ENCODE data around the gene HDAC9.

Gene HDAC9

GRCh38 chr7:19020062-19020461, 524.5 kb downstream of the HDAC9 start:
- H3K56ac ChIP-seq (ENCODE audit: low read length) = no peak overlapping the region
- H3K9ac ChIP-seq (ENCODE audit: low read length) = no peak overlapping the region
- no peak overlapping the region for H2BK5ac ChIP-seq (ENCODE audit: low read length)
- H3K23ac ChIP-seq (ENCODE audit: low read length) = no peak overlapping the region
- H3K36me3 ChIP-seq (ENCODE audit: control insufficient read depth, insufficient read depth, low read length) = no peaks in the 10 kb centered on the region
- no peak overlapping the region for H3K4me2 ChIP-seq (ENCODE audit: low read length)
- H3K79me2 ChIP-seq (ENCODE audit: control insufficient read depth, insufficient read depth, low read length) = no peaks in the 10 kb centered on the region
- H3K27ac ChIP-seq (ENCODE audit: low read depth, low read length) = no peak overlapping the region
- peaks cover 1% of the 10 kb centered on the region for H3K4me1 ChIP-seq (ENCODE audit: control insufficient read depth, low read depth, low read length)
- WGBS (ENCODE audit: extremely low coverage, insufficient coverage, low lambda C conversion rate) = no CpG with 5 or more reads among the region's 2 CpGs
- H3K27me3 ChIP-seq (ENCODE audit: insufficient read depth, low read length, poor library complexity) = no peaks in the 10 kb centered on the region
- no peak overlapping the region for H2AK5ac ChIP-seq (ENCODE audit: low read length)
- no peak overlapping the region for H4K8ac ChIP-seq (ENCODE audit: low read depth, low read length)
- H4K5ac ChIP-seq (ENCODE audit: low read length) = no peak overlapping the region
- H3K79me1 ChIP-seq (ENCODE audit: low read length) = no peaks in the 10 kb centered on the region
- no peak for DNase-seq
- H3K4ac ChIP-seq (ENCODE audit: low read depth, low read length) = no peak overlapping the region
- no peak overlapping the region for H3K18ac ChIP-seq (ENCODE audit: low read length)
- H2BK120ac ChIP-seq (ENCODE audit: low read depth, low read length) = no peak overlapping the region
- no peak overlapping the region for H2BK15ac ChIP-seq (replicated peaks; ENCODE audit: low read depth)
- H3K4me3 ChIP-seq (ENCODE audit: low read length) = no peak overlapping the region

- Histone ChIP-seq H2BK5ac (ENCODE audit: low read length) (no peak overlapping the region), H3K56ac (ENCODE audit: low read length) (no peak overlapping the region), H3K79me2 (ENCODE audit: control insufficient read depth, insufficient read depth, low read length) (no peaks in the 10 kb centered on the region), H2BK120ac (ENCODE audit: low read depth, low read length) (no peak overlapping the region), H3K79me1 (ENCODE audit: low read length) (no peaks in the 10 kb centered on the region), H4K5ac (ENCODE audit: low read length) (no peak overlapping the region), H3K4ac (ENCODE audit: low read depth, low read length) (no peak overlapping the region), H3K27me3 (ENCODE audit: insufficient read depth, low read length, poor library complexity) (no peaks in the 10 kb centered on the region), H3K4me2 (ENCODE audit: low read length) (no peak overlapping the region), H3K18ac (ENCODE audit: low read length) (no peak overlapping the region), H4K8ac (ENCODE audit: low read depth, low read length) (no peak overlapping the region), H2AK5ac (ENCODE audit: low read length) (no peak overlapping the region), H3K23ac (ENCODE audit: low read length) (no peak overlapping the region), H3K9ac (ENCODE audit: low read length) (no peak overlapping the region), H3K27ac (ENCODE audit: low read depth, low read length) (no peak overlapping the region), H3K36me3 (ENCODE audit: control insufficient read depth, insufficient read depth, low read length) (no peaks in the 10 kb centered on the region), H2BK15ac (replicated peaks; ENCODE audit: low read depth) (no peak overlapping the region), H3K4me1 (ENCODE audit: control insufficient read depth, low read depth, low read length) (peaks cover 1% of the 10 kb centered on the region), H3K4me3 (ENCODE audit: low read length) (no peak overlapping the region)
- no peak for DNase-seq
- no CpG with 5 or more reads among the region's 2 CpGs for WGBS (ENCODE audit: extremely low coverage, insufficient coverage, low lambda C conversion rate)
Observed at GRCh38 chr7:19020711-19021110, 525.2 kb downstream of the HDAC9 start.

- no peak overlapping the region for H2AK5ac ChIP-seq (ENCODE audit: low read length)
- no CpG with 5 or more reads among the region's 3 CpGs for WGBS (ENCODE audit: extremely low coverage, insufficient coverage, low lambda C conversion rate)
Observed at GRCh38 chr7:19023477-19023876, 527.9 kb downstream of the HDAC9 start.

GRCh38 chr7:19024261-19024660, 528.7 kb downstream of the HDAC9 start:
- Histone ChIP-seq H2BK120ac (ENCODE audit: low read depth, low read length) (no peak overlapping the region), H3K9ac (ENCODE audit: low read length) (no peak overlapping the region), H3K27ac (ENCODE audit: low read depth, low read length) (no peak overlapping the region), H3K4me3 (ENCODE audit: low read length) (no peak overlapping the region), H3K4me1 (ENCODE audit: control insufficient read depth, low read depth, low read length) (peaks cover 1% of the 10 kb centered on the region), H3K36me3 (ENCODE audit: control insufficient read depth, insufficient read depth, low read length) (no peaks in the 10 kb centered on the region), H3K79me1 (ENCODE audit: low read length) (no peaks in the 10 kb centered on the region), H3K27me3 (ENCODE audit: insufficient read depth, low read length, poor library complexity) (no peaks in the 10 kb centered on the region), H3K4me2 (ENCODE audit: low read length) (no peak overlapping the region), H3K23ac (ENCODE audit: low read length) (no peak overlapping the region), H2BK15ac (replicated peaks; ENCODE audit: low read depth) (no peak overlapping the region), H3K4ac (ENCODE audit: low read depth, low read length) (no peak overlapping the region), H3K18ac (ENCODE audit: low read length) (no peak overlapping the region), H3K79me2 (ENCODE audit: control insufficient read depth, insufficient read depth, low read length) (no peaks in the 10 kb centered on the region), H4K5ac (ENCODE audit: low read length) (no peak overlapping the region), H2AK5ac (ENCODE audit: low read length) (no peak overlapping the region), H2BK5ac (ENCODE audit: low read length) (no peak overlapping the region), H3K56ac (ENCODE audit: low read length) (no peak overlapping the region), H4K8ac (ENCODE audit: low read depth, low read length) (no peak overlapping the region)
- DNase-seq = no peak
- no CpG with 5 or more reads among the region's 4 CpGs for WGBS (ENCODE audit: extremely low coverage, insufficient coverage, low lambda C conversion rate)

More at GRCh38 chr7:19023477-19023876, 527.9 kb downstream of the HDAC9 start:
- peaks cover 1% of the 10 kb centered on the region for H3K4me1 ChIP-seq (ENCODE audit: control insufficient read depth, low read depth, low read length)
- H3K27me3 ChIP-seq (ENCODE audit: insufficient read depth, low read length, poor library complexity) = no peaks in the 10 kb centered on the region
- H2BK5ac ChIP-seq (ENCODE audit: low read length) = no peak overlapping the region
- no peak overlapping the region for H3K4me2 ChIP-seq (ENCODE audit: low read length)
- no peak overlapping the region for H3K27ac ChIP-seq (ENCODE audit: low read depth, low read length)
- peak; percentile 54 for DNase-seq
- no peak overlapping the region for H4K8ac ChIP-seq (ENCODE audit: low read depth, low read length)
- no peak overlapping the region for H3K18ac ChIP-seq (ENCODE audit: low read length)
- H3K4me3 ChIP-seq (ENCODE audit: low read length) = no peak overlapping the region
- no peaks in the 10 kb centered on the region for H3K79me2 ChIP-seq (ENCODE audit: control insufficient read depth, insufficient read depth, low read length)
- H3K23ac ChIP-seq (ENCODE audit: low read length) = no peak overlapping the region
- no peaks in the 10 kb centered on the region for H3K36me3 ChIP-seq (ENCODE audit: control insufficient read depth, insufficient read depth, low read length)
- no peak overlapping the region for H2BK120ac ChIP-seq (ENCODE audit: low read depth, low read length)
- no peak overlapping the region for H3K9ac ChIP-seq (ENCODE audit: low read length)
- H4K5ac ChIP-seq (ENCODE audit: low read length) = no peak overlapping the region
- no peak overlapping the region for H3K4ac ChIP-seq (ENCODE audit: low read depth, low read length)
- no peak overlapping the region for H2BK15ac ChIP-seq (replicated peaks; ENCODE audit: low read depth)
- no peaks in the 10 kb centered on the region for H3K79me1 ChIP-seq (ENCODE audit: low read length)
- H3K56ac ChIP-seq (ENCODE audit: low read length) = no peak overlapping the region

GRCh38 chr7:19026888-19027287, 531.3 kb downstream of the HDAC9 start:
- Histone ChIP-seq H3K18ac (ENCODE audit: low read length) (no peak overlapping the region), H4K5ac (ENCODE audit: low read length) (no peak overlapping the region), H3K4me3 (ENCODE audit: low read length) (no peak overlapping the region), H2AK5ac (ENCODE audit: low read length) (no peak overlapping the region), H2BK15ac (replicated peaks; ENCODE audit: low read depth) (no peak overlapping the region), H3K79me1 (ENCODE audit: low read length) (no peaks in the 10 kb centered on the region), H2BK120ac (ENCODE audit: low read depth, low read length) (no peak overlapping the region), H3K4me1 (ENCODE audit: control insufficient read depth, low read depth, low read length) (peaks cover 1% of the 10 kb centered on the region), H3K23ac (ENCODE audit: low read length) (no peak overlapping the region), H3K9ac (ENCODE audit: low read length) (no peak overlapping the region), H4K8ac (ENCODE audit: low read depth, low read length) (no peak overlapping the region), H3K79me2 (ENCODE audit: control insufficient read depth, insufficient read depth, low read length) (no peaks in the 10 kb centered on the region), H3K27ac (ENCODE audit: low read depth, low read length) (no peak overlapping the region), H3K4me2 (ENCODE audit: low read length) (no peak overlapping the region), H2BK5ac (ENCODE audit: low read length) (no peak overlapping the region), H3K56ac (ENCODE audit: low read length) (no peak overlapping the region), H3K27me3 (ENCODE audit: insufficient read depth, low read length, poor library complexity) (no peaks in the 10 kb centered on the region), H3K4ac (ENCODE audit: low read depth, low read length) (no peak overlapping the region), H3K36me3 (ENCODE audit: control insufficient read depth, insufficient read depth, low read length) (no peaks in the 10 kb centered on the region)
- no CpG with 5 or more reads among the region's 1 CpG for WGBS (ENCODE audit: extremely low coverage, insufficient coverage, low lambda C conversion rate)
- DNase-seq = no peak

GRCh38 chr7:19030281-19030680, 534.7 kb downstream of the HDAC9 start:
- Histone ChIP-seq H2BK15ac (replicated peaks; ENCODE audit: low read depth) (no peak overlapping the region), H3K18ac (ENCODE audit: low read length) (no peak overlapping the region), H3K4me3 (ENCODE audit: low read length) (no peak overlapping the region), H3K56ac (ENCODE audit: low read length) (no peak overlapping the region), H3K27ac (ENCODE audit: low read depth, low read length) (no peak overlapping the region), H2BK5ac (ENCODE audit: low read length) (no peak overlapping the region), H4K5ac (ENCODE audit: low read length) (no peak overlapping the region), H3K27me3 (ENCODE audit: insufficient read depth, low read length, poor library complexity) (no peaks in the 10 kb centered on the region), H3K4me1 (ENCODE audit: control insufficient read depth, low read depth, low read length) (no peaks in the 10 kb centered on the region), H3K36me3 (ENCODE audit: control insufficient read depth, insufficient read depth, low read length) (no peaks in the 10 kb centered on the region), H3K4ac (ENCODE audit: low read depth, low read length) (no peak overlapping the region), H3K79me1 (ENCODE audit: low read length) (no peaks in the 10 kb centered on the region), H4K8ac (ENCODE audit: low read depth, low read length) (no peak overlapping the region), H3K79me2 (ENCODE audit: control insufficient read depth, insufficient read depth, low read length) (no peaks in the 10 kb centered on the region), H3K9ac (ENCODE audit: low read length) (no peak overlapping the region), H2AK5ac (ENCODE audit: low read length) (no peak overlapping the region), H3K4me2 (ENCODE audit: low read length) (no peak overlapping the region), H3K23ac (ENCODE audit: low read length) (no peak overlapping the region), H2BK120ac (ENCODE audit: low read depth, low read length) (no peak overlapping the region)
- no CpG with 5 or more reads among the region's 2 CpGs for WGBS (ENCODE audit: extremely low coverage, insufficient coverage, low lambda C conversion rate)
- no peak for DNase-seq

Data from mesendoderm (in vitro differentiated cells).